GM18858 (cell line): ENCODE data around the gene LMTK3.
"Not testable (repeated sequence)": the region's sequence is repeated elsewhere in the genome, so short reads cannot be mapped to it uniquely, and the experiment has no call there.

Source experiments
- ATAC-seq: cut with Tn5 transposase; IDR thresholded peaks from one replicate; pipeline ENCODE4 v1.9.1; 2021; ENCODE audit not compliant: unreplicated experiment

The LMTK3 gene

GRCh38 chr19:48489608-48490216 lies 21.9 kb downstream of the LMTK3 start:
- ATAC-seq = no peak

DNA sequence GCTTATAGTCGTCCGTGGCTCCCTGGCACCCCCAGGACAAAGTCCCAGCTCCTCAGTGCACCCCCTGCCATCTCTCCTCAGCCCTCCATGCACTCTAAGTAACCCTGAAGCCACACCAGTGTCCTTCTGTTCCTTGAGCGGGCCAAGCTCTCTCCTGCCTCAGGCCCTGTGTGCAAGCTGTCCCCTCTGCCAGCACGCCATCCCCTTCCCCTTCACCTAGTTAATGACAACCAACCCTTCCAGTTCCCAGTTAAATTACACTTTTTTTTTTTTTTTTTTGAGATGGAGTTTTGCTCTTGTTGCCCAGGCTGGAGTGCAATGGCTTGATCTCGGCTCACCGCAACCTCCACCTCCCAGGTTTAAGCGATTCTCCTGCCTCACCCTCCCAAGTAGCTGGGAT lies 23.2 kb downstream of the LMTK3 start:
- not testable (repeated sequence) for ATAC-seq

GRCh38 chr19:48487948-48488347 lies 23.7 kb downstream of the LMTK3 start:
- no peak for ATAC-seq

DNA sequence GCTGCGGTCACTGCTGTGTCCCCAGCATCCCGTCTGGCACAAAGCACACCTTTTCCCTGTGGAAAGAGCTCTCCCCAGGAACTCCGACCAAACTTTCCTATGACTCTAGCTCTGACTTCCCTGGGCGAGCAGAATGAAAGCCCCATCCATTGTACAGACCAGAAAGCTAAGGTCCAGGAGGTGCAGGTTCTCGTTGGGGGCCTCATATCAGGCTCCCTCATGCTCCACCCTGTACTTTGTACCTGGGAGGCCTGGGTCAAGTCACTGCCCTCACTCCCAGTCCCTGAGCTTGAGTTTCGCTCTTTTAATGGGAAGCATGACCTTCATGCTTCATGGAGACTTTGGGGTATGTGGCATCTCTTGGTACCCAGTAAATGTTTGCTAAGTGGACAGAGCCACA lies 24.1 kb downstream of the LMTK3 start:
- no peak for ATAC-seq

GRCh38 chr19:48486706-48487105 lies 24.9 kb downstream of the LMTK3 start:
- not testable (repeated sequence) for ATAC-seq

DNA sequence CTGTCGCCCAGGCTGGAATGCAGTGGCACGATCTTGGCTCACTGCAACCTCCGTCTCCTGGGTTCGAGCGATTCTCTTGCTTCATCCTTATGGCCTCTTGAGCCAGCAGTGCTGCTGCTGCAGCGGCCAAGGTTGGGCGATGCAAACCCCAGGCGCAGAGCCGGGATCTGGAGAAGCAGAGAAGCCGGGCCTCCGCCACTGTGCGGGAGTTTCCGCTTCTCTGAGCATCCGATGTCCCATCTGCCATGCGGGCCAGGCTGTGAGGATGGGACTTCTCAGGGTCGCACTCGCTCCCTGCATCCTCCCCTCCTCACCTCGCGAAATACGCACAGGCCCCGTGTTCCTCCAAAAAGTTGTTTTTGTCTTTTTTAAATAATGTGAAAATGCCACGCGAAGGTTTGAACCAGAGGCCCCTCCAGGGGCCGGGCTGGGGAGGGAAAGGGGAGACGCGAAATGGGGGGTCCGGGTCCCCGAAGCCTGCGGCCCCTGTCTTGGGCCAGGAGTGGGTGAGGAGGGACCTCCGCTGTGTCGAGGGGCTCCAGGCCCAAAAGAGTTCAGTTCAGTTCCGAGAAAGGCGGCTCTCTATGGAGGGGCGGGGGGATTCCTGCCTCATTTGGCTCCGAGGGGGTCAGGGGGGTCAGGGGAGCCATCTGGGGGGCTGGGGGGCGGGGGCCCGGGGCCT lies 26.6 kb downstream of the LMTK3 start:
- ATAC-seq = no peak

- no peak for ATAC-seq
Measured at GRCh38 chr19:48484247-48484893, 27.3 kb downstream of the LMTK3 start.

DNA sequence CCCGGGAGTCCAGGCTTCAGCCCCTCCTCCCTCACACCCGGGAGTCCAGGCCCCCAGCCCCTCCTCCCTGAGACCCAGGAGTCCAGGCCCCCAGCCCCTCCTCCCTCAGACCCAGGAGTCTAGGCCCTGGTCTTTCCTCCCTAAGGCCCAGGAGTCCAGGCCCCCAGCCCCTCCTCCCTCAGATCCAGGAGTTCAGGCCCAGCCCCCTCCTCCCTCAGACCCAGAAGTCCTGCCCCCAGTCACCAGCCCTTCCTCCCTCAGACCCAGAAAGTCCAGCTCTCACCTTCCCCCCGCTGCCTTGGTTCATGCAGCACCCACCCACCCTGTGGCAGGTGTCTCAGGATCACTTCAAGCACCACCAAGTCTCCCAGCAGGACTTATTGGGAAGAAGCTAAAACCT lies 28.3 kb downstream of the LMTK3 start:
- ATAC-seq = no peak

GRCh38 chr19:48481846-48482639 lies 29.6 kb downstream of the LMTK3 start:
- no peak for ATAC-seq

DNA sequence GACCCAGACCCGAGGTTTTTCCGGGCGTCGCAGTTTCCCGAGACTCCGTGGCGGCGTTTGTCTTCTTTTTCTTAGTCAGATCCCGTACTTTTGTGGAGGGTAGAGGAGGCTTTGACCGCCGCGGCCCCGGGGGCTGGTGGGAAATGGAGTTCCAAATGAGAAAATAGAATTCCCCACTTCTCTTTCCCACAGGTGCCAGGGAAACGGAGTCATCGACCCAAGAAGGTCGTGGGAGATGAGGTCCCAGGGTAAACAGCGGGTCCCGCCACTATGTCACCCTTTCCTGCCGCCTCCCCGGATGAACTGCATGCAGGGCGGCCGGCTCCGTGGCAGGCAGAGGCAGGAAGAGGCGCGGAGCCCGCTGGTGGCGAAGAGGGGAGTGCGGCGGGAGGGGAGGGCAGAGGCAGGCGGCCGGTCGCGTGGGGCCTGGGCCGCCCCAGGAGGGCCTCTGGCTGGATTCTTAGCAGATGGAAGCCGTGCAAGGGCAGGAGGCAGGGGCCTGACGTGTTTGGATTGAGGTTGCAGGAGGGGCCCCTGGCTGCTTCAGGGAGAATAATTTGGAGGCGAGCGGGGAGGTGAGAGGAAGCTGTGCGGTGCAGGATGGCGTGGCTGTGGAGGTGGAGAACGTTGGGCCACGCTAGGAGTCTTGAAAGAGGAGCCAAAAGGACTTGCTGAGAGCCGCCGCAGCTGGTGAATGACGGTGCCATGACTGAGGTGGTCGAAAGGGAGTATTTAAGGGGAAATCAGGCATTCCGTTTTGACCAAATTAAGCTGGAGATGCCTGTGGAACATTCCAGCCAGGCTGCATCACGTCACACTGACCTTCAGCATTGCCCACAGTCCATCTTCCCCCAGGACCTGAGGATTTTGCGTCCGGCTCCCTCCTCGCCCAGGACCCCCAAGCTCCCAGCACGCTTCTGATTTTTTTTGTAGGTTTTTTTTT lies 30.8 kb downstream of the LMTK3 start:
- no peak for ATAC-seq

- ATAC-seq = no peak
Measured at GRCh38 chr19:48480183-48480557, 31.5 kb downstream of the LMTK3 start.

DNA sequence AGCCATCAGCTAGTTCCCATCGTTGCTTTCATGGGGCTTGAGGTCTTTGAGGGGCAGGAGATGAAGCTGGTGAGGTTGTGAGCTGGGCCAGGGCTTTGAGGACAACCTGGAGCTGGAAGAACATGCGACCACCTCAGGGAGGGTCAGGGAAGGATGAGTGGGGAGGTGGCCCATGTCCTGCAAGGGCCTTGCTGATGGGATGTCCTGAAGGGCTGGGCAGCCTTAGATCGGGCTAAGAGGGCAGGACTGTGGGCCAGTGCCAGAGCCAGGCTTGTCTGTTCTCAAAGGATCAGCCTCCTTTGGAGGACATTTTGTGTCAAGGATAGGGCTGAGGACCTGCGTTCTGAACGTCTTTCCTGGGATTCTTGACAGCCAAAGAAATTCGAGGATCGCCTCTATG lies 31.9 kb downstream of the LMTK3 start:
- ATAC-seq = no peak

DNA sequence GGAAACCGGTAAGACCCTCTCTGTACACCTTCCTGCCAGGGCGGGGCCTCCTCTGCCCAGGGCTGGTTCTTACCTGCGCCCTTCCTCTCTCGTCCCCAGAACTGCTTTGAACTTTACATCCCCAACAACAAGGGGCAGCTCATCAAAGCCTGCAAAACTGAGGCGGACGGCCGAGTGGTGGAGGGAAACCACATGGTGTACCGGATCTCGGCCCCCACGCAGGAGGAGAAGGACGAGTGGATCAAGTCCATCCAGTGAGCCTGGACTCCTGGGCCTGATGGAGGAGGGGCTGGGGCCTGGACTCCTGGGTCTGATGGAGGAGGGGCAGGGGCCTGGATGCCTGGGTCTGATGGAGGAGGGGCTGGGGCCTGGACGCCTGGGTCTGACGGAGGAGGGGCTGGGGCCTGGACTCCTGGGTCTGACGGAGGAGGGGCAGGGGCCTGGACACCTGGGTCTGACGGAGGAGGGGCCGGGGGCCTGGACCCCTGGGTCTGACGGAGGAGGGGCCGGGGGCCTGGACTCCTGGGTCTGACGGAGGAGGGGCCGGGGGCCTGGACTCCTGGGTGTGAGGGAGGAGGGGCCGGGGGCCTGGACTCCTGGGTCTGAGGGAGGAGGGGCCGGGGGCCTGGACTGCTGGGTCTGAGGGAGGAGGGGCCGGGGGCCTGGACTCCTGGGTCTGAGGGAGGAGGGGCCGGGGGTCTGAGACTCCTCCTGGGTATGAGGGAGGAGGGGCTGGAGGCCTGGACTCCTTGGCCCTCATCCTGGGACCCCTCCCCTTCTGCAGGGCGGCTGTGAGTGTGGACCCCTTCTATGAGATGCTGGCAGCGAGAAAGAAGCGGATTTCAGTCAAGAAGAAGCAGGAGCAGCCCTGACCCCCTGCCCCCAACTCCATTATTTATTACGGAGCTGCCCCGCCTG lies 33.0 kb downstream of the LMTK3 start:
- ATAC-seq = no peak

- no peak for ATAC-seq
Measured at GRCh38 chr19:48477698-48478338, 33.8 kb downstream of the LMTK3 start.

DNA sequence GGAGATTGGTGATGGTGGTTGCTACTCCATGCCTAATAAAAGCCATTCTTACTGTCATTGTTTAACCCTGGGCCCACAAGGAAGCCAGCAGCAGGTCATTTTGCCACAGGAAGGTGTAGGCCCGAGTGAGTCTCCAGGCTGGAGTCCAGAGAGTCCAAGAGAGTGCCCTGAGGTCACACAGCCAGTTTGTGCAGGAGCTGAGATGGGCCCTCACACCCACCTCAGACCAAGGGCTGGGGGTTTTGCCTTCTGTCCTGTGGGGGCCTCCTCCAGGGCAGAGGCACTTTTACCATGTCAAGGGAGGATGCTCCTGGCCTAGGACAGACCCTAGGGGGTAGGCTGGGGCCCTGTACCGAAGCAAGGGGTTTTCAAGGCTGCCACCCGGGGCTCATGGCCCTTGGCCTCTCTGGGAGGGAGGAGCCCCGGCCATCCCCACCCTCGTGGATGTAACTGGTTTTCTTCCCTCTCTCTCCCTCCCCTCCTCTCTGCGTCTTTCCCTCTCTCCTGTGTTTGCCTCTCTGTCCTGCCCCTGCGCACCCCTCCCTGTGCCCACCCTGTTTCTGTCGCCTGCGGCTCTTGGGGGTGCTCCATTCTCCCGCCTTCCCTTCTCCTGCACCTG lies 34.5 kb downstream of the LMTK3 start:
- ATAC-seq = no peak

DNA sequence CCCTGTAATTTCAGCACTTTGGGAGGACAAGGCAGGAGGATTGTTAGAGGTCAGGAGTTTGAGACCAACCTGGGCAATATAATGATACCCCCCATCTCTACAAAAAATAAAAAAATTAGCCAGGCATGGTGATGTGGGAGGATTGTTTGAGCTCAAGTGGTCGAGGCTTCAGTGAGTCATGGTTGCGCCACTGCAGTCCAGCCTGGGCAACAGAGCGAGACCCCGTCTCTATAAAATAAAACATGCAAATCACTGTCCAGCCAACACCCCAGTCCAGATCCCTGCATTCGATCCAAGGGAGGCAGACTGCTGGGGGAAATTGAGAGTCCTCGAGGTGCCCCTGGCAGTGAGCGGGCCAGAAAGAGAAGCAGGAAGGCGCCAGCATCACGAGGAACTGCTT lies 35.5 kb downstream of the LMTK3 start:
- ATAC-seq = no peak

DNA sequence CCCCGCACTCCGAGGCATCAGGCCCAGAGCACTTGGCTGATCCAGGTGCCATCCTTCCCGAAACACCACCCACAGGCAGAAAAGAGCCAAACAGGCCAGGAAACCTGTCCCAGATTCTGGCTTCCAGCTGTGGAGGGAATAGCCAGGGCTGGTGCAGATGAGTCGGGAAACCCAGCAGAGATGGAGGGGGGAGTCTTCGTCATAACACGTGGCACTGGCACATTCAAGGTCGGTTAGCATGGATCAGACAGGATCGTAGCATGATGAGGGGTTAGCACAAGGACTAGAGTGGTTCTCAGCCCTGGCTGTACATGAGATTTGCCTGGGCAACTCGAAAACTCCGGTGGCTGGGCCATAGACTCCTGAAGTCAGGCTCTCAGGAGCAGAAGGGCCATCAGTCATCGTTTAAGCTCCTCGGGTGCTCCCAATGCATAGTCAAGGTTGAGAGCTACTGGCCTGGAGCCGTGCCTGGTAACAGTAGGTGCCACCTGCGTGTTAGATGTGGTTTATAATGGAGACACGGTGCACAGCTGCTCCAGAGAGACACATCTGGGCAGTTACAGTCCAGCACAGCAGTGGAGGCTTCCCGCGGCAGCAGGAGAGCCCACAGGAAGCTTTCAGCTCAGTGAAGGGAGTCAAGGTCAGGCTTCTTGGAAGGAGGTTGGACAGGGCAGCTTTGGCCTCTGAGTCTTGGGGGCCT lies 36.1 kb downstream of the LMTK3 start:
- ATAC-seq = no peak

GRCh38 chr19:48474084-48474592 lies 37.5 kb downstream of the LMTK3 start:
- ATAC-seq = no peak
